HL-60/S4 treated with retinoic acid at 250 ng/mL for 4 days and 3 days (cell line): ENCODE data around the gene DNAH17.

Experiments used
- in situ Hi-C: fragments of 300-500 bp; cut with MboI; formaldehyde crosslinking; loops from 2 replicates; pipeline ENCODE4 v1.7.0; 2022; ENCODE audit warnings: low sequenced_read_pairs

Gene DNAH17

DNA sequence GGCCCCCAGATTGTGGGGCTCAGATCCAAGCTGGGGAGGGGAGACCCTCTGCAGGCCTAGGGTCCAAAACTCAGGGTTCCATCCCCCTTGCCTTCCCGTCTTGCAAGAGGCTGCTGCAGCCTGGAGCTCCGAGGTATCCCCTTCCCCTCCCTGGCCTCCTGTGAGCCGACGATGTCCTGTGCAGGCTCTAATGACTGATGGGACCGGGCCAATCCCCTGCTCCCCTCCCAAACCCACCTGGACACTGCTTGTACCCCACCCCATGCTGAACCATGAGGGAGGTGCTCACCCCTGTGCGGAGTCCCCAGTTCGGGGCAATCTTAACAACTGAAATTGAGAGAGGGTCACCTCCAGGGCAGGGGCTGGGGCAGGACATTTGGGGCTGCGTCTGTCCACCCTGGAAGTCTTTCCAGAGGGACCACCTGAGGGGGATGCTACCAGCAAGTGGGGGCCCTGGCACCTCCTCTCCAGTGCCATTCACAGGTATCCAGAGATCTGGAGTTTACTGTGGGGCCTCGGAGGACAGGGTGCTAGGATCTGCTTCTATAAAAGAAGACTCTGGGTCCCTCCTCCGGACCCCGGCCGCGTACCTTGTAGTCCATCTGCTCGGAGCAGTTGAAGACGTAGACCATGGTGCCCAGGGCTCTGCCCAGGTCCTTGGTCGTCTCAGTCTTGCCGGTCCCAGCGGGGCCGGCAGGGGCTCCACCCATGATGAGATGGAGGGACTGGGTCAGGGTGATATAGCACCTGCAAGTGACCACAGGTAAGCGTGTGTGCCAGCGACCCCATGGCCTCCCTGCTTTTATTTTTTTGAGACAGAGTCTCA is 77.3 kb downstream of the DNAH17 start:
- in situ Hi-C loops = loop anchor here (10.0 to 25.0 kb wide), 2 partner anchors 205 to 462 kb away; no protein-coding TSS in a partner anchor

DNA sequence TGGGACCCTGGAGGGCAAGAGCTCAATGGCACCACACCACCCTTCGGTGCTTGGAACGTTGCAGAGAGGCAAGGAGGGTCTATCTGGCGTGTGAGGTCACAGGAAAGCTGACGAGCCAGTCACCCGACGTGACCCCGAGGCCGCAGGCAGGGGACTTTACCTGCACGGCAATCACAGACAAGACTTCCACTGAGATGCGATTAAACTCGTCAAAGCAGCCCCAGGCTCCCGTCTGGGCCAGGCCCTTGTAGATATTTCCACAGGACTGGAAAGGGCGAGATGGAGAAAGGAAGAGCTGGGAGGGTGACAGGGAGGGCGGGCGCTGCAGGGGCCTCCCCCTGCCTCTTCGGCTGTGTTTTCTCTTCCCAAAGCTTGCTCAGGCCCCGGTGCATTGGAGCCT is 78.3 kb downstream of the DNAH17 start:
- in situ Hi-C loops = loop anchor here (25.0 kb wide), 1 partner anchor 463 kb away; no protein-coding TSS in a partner anchor

DNA sequence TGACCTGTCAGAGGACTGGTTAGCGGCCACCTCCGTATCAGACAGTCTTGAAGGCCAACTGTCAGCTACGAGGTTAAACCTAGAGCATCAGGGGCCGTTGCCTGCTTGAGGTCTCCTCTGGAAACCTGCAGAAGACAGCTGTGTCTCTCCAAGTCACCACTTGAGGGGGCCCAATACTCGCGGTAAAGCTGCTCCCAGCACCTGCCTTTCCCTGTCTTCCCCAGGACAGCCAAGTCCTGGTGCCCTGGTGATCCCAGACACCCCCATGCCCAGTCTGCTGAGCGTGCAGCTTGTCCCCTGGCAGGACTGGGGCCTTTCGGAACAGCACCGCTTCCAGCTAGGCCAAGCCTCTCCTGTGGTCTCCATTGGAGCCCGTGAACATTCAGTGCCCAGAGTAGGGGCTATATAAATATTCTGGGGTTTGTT is 80.1 kb downstream of the DNAH17 start:
- in situ Hi-C loops = loop anchor here (25.0 kb wide), 1 partner anchor 465 kb away; no protein-coding TSS in a partner anchor

DNA sequence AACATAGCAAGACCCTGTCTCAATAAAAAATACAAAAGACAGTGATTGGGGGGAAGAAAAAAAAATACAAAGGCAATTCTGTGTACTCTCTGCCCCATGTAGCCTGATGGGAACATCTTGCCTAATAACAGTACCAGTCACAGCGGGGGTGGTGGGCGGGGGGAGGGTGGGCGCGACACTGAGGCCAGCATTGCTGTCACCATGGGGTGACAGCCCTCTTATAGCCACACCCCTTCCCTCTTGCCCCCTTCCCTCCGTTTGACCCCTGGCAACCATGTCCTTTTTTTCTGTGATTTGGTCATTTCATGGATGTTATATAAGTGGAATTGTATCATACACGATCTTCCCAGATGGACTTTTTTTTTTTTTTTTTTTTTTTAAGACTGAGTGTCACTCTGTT is 80.9 kb downstream of the DNAH17 start:
- in situ Hi-C loops = loop anchor here (25.0 kb wide), 1 partner anchor 466 kb away; no protein-coding TSS in a partner anchor

DNA sequence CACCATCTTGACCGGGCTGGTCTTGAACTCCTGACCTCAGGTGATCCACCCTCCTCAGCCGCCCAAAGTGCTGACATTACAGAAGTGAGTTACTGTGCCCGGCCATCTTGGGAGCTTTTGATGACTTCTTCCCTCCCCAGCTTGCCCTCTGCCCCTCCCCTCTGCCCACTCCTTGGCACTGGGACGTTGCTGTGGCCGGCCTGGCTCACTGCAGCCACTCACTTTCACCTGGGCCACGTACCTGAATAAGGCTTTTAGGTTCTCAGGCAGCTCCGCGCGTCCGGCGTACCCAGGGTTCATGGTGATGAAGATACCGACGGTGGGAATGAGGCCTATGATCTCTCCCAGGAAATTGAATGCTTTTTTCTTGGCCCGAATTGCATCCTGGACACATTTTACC is 81.6 kb downstream of the DNAH17 start:
- in situ Hi-C loops = loop anchor here (25.0 kb wide), 1 partner anchor 467 kb away; no protein-coding TSS in a partner anchor

DNA sequence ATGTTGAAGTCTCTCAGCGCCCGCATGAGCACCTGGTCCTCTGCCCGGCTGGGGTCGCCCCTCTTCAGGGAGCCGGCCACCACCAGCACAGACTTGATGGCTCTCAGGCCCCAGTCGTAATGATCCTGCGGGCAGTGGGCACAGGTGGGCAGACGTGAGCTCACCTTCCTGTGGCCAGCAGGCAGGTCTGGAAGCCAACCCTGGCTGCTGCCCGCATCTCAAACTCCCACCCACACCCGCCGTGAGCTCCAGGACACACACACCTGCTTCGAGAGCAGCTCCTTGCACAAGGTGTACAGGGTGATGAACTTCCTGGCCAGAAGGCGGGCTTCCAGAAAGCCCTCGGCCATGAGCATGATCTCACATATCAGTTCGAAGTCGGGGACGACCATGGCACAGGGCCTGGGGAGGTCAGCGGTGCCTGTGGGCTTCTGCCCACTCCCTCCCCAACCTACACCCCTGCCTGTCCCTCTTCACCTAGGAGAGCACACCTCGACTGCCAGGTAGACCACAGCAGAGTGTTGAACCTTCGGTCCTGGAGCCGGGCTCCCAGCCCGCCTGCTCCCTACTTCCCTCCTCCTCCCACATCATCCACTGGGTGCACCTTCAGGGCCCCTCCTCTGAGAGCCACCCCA is 82.4 kb downstream of the DNAH17 start:
- in situ Hi-C loops = loop anchor here (25.0 kb wide), 1 partner anchor 467 kb away; no protein-coding TSS in a partner anchor

DNA sequence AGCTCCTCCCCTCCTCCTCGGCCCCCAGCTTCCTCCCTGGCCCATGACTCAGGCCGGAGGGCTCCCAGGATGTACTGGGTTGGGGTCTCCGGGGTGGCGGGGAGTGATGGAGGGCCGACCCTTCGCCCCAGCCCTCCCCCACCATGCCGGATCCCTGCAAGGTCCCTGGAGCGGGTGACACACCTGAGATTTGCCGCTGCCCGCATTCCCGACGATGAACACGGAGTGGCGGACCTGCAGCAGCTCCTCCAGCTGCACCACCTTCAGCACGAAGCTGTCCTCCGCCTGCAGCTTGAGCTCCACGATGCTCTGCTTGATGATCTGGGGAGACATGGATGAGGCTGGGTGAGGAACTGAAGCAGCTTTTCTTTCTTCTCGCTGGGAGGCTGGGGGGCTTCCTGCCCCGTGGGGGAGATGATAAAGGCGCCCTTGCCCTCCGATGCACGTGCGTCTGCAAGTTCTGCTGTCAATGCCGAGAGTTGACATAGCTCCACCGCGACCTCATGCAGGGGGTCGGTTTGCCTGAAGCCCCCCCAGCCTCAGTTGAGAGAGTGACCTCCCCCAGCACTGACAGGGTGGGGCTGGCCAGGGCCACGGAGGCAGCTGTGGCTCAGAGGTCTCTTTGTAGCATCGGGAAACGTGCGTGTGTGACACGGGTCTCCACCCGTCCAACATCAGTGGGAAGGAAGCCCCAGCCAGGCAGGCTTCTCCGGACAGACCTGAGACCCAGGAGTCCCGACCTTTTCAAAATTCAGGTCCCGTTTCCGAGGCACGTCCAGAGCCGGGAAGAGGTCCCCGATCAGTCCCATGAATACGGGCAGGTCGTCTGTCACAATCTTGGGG is 83.1 kb downstream of the DNAH17 start:
- in situ Hi-C loops = loop anchor here (25.0 kb wide), 1 partner anchor 468 kb away; no protein-coding TSS in a partner anchor

DNA sequence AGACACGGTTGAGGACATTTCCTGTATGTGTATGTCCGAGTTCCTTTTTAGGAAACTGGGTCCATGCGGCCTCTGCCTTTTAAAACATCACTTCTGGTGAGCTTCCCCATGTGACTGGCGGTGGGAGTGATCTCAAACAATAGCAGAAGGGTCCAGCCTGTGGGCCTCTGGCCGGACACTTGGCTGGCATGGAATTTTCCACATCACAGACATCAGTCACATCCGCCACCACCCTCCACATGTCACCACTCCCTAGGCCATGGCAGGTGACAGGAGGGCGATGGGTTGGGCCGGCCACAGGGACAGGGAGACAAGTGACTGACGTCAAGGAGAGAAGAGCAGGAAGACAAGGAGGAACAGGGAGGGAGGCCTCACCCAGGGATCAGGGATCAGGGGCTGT is 83.7 kb downstream of the DNAH17 start:
- in situ Hi-C loops = loop anchor here (25.0 kb wide), 1 partner anchor 469 kb away; no protein-coding TSS in a partner anchor

DNA sequence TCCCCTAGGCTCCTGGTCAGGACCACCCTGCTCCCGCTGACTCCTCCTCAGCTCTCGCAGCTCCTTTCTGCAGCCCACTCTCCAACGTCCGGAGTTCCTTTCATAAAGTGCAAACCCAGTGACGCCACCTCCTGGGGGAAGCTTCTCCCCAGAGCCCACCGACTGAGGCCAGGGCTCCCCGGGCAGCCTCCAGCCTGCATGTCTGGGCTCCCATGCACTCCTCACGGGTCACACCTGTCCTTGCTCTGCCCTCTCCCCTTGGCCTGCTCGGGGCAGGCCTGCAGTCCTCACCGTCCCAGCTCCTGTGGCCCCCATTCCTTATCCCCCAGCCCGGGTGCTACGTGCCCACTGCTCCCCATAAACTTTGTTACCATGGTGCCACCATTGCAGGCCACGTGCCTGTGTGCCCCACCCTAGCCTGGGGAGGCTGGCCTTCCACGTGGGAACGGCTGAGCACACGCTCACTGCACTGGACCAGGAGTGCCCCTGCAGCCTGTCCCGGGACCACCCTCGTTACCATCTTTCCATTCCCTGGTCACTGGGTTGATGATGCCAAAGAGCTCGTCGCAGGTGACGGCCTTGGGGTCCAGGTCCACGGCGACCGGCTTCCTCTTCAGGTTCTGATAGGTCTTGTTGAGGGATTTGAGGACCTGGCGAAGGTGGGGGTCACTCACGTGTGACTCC is 84.9 kb downstream of the DNAH17 start:
- in situ Hi-C loops = loop anchor here (25.0 kb wide), 1 partner anchor 470 kb away; no protein-coding TSS in a partner anchor

DNA sequence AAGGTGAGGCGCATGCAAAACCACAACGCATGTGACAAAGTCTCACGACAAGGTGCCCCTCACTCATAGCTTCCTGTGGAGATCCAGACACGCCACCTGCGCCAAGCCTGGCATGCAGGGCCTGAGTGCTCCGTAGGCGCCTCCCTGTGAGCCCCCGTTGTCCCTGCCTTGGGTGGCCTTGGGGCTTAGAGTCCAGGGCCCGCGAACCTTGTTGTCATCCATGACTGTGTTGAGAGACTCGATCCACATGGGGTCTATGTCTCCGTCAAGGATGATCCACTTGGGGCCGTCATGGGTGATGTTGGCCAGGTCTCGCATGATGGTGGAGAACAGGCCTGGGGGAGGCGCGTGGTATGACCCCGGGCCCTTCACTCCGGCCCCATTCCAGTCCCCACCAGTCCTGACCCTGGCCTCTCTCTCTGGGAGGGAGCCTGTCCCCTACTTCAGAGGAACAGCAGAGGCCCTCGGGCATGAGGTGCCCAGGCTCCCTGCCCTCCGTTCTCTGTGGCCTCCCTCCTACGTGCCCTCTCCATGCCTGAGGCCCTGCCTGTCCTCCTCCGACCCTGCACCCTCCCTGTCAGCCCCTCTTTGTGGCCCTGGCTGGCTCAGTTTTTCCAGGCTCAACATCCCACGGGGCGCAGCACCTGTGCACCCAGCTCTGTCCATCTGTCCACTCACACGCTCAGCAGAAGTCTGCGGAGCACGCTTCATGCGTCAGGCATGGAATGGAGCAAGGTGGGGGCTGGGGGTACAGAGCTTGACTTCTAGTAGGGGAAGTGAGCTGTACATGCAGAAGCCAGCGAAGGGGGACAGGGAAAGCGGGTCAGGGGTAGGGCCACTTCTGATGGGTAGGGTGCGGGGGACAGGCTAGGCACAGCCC is 85.7 kb downstream of the DNAH17 start:
- in situ Hi-C loops = loop anchor here (25.0 kb wide), 1 partner anchor 471 kb away; no protein-coding TSS in a partner anchor

DNA sequence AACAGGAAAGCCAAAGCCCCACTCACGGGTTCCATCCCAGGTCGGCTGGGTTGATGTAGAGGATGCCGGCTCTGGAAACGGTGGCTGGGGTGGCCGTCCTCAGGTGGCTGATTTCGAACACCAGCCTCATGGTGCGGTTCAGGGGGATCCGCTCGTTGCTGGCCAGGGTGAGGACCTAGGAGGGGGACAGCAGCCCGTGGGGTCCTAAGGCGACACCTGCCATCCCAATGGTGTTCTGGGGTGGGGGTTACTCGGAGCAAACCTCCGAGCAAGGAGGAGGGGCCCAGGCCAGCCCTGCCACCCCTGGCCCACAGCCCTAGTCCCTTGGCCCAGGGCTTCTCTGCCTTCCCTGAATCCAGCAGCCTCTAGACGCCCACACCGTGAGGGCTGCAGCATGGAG is 86.5 kb downstream of the DNAH17 start:
- in situ Hi-C loops = loop anchor here (25.0 kb wide), 1 partner anchor 472 kb away; no protein-coding TSS in a partner anchor

DNA sequence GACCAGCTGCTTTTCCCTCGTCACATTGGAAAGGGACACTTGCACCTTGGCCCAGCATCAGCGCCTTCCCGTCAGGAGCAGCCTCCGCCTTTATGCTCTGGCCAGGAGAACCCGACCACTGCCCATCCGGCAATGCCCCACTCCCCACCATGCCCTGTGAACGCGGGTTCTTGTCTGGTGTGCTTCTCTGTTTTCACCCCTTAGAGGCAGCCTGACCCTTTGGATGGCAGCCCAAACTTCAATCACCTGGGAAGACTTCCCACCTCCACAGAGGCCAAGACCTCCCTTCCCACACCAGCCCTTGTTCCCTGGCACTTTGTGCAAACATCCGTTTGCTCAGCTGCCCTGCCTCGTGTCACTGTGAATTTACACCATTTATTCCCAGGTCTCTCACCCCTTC is 87.0 kb downstream of the DNAH17 start:
- in situ Hi-C loops = loop anchor here (25.0 kb wide), 1 partner anchor 472 kb away; no protein-coding TSS in a partner anchor

DNA sequence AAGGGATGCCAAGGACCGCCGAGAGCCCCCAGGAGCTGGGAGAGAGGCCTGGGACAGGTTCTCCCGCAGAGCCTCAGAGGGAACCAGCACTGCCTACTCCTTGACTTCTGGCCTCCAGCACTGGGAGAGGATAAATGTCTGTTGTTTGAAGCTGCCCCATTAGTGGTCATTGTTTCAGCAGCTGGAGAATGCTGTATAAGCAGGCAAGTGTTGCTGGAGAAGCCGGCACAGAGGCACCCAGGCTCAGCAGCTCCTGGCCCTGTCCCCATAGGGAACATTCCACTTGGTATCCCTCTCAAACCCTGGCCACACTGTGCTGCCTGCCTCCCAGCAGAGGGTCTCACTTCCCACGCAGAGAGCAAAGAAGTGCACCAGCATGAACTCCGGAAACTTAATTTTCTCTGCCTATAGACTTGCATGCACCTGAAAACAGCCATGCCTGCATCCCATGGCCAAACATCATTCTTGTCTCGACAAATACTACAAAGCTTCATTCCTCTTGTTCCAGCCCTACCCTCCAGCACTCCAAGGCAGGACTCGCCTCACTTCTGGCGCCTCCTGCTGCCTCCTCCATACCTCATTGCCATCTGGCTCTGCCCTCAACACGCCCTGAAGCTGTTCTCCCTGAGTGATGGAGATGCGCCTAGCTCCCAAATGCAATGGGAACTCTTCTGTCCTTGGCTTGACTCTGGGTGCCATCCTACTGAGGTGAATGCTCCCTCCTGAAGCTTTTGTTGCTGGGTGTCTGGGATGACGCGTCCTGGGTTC is 88.1 kb downstream of the DNAH17 start:
- in situ Hi-C loops = loop anchor here (25.0 kb wide), 1 partner anchor 473 kb away; no protein-coding TSS in a partner anchor

DNA sequence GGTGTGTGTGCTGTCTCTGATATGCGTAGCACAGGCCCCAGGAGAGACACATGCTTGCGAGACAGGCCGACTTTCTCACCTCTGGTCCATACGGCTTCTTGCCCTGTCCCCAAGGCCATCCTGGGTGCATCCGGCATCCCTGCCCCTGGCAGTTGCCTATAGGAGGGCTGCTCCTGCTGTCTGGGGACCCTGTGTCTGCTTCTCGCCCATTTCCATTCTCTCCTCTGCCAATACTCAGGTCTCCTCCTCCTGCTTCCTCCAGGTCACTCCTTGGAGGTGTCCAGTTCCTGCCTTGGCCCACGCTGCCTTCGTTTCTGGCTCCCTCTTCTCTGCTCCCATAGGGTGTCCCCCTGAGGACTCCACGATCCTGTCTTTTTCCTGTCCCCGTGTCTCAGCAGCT is 89.0 kb downstream of the DNAH17 start:
- in situ Hi-C loops = loop anchor here (25.0 kb wide), 1 partner anchor 474 kb away; no protein-coding TSS in a partner anchor

DNA sequence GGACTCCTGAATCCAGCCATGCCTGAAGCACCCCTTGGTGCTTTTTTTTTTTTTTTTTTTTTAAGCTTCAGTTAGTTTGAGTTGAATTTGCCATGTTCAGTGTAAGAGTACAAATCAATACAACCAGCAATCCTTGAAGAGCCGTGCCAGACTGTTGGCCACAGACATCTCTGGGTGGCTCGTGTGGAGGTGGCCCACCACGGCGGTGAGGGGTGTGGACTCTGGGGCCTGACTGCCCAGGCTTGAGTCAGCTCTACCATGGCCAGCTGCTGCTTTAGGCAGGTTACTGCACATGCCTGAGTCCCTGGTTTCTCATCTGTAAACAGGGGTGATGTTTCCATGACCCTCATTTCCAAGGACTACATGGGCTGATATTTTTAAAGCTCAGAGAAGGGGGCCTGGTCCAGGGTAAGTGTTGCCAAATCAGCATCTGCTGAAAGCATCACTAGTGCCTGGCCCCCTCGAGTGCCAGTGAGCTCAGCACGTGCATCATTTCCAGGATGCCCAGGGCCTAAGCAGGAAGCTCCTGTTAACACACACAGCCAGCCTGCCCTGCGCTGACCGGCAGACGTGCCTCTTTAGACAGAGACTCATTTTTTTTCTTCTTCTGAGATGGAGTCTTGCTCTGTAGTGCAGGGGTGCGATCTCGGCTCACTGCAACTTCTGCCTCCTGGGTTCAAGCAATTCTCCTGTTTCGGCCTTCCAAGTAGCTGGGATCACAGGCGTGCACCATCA is 90.1 kb downstream of the DNAH17 start:
- in situ Hi-C loops = loop anchor here (25.0 kb wide), 1 partner anchor 475 kb away; no protein-coding TSS in a partner anchor

DNA sequence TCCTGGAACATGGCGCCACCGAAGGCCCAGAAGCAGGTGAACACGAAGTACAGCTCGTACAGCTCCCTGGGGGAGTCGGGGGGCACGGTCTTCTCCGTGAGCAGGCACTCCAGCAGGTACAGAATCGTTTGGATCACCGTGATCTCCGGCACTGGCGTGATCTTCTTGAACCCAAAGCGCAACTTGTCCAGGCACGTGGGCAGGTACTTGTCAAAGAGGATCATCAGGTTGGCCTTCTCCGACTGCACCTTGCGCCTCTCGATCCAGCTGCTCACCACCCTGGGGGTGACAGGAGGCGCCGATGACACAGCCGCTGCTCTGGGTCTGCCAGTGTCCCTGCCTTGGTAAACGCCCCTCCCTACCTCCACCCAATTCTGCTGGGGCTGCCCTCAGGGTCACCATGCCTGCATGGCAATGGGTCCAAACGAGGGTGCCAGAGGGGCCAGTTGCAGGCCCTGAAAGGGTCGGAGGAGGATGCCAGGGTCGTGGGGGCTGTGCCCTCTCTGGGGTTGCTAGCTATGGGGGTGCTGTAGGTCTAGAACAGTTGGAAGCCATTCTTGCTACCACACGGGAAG is 90.9 kb downstream of the DNAH17 start:
- in situ Hi-C loops = loop anchor here (25.0 kb wide), 1 partner anchor 476 kb away; no protein-coding TSS in a partner anchor
